Spleen (tissue), 11 donors: ENCODE results near the gene SUSD4. TPM values are rescaled to one million over a fixed set of nuclear protein-coding genes. Genes with fewer than 3 reads are reported as not detected.

ENCODE experiments used
- DNase-seq: peaks from one replicate; pipeline ENCODE4 v3.0.0-alpha.2; 2020
- H3K27ac ChIP-seq, 8 donors: fragments of 200-600 bp; sonication (generic) in 7 of 8; 1 replicate in 4 of 8; 2 replicates in 4 of 8; pipeline versions ENCODE4 v1.5.0 to v1.8.0; 2016 to 2021; ENCODE audit warnings: inconsistent platforms in 4 of 8, mild to moderate bottlenecking in 4 of 8, moderate library complexity in 1 of 8
- H3K27me3 ChIP-seq, 7 donors: fragments of 200-600 bp; sonication (generic) in 6 of 7; replicated peaks in 1 of 7; 1 replicate in 4 of 7; 2 replicates in 3 of 7; pipeline versions ENCODE4 v1.5.0 to v1.8.0; 2016 to 2021; ENCODE audit warnings: inconsistent platforms in 3 of 7, mild to moderate bottlenecking in 1 of 7
- H3K36me3 ChIP-seq, 6 donors: fragments of 200-600 bp; sonication (generic) in 5 of 6; 1 replicate in 4 of 6; 2 replicates in 2 of 6; pipeline versions ENCODE4 v1.5.0 to v1.8.0; 2016 to 2021; ENCODE audit warnings: inconsistent platforms in 2 of 6
- H3K4me1 ChIP-seq, 6 donors: fragments of 200-600 bp; sonication (generic) in 5 of 6; 1 replicate in 3 of 6; 2 replicates in 3 of 6; pipeline versions ENCODE4 v1.5.0 to v1.8.0; 2016 to 2021; ENCODE audit warnings: inconsistent platforms in 3 of 6
- H3K4me3 ChIP-seq, 8 donors: fragments of 200-600 bp; sonication (generic) in 7 of 8; 1 replicate in 4 of 8; 2 replicates in 4 of 8; pipeline versions ENCODE4 v1.5.0 to v1.8.0; 2016 to 2021; ENCODE audit warnings: inconsistent platforms in 4 of 8, mild to moderate bottlenecking in 4 of 8, moderate library complexity in 2 of 8
- H3K9me3 ChIP-seq, 8 donors: fragments of 200-600 bp; sonication (generic) in 7 of 8; 1 replicate in 4 of 8; 2 replicates in 4 of 8; pipeline versions ENCODE4 v1.5.0 to v1.8.0; 2016 to 2021; ENCODE audit warnings: inconsistent platforms in 4 of 8
- POLR2A ChIP-seq, 3 donors: fragments of 450-650 bp; IDR thresholded peaks; one replicate each; pipeline ENCODE4 v1.5.1; 2017; ENCODE audit warnings: antibody characterized with exemption in 3 of 3, mild to moderate bottlenecking in 1 of 3
- POLR2AphosphoS5 ChIP-seq, 3 donors: sonication (generic); formaldehyde crosslinking; IDR thresholded peaks; one replicate each; pipeline ENCODE4 v1.5.1; 2017; ENCODE audit warnings: antibody characterized with exemption in 3 of 3
- WGBS, 5 donors: extraction: QIAGEN DNeasy Blood & Tissue Kit in 3 of 5; methylation state at CpG; one replicate each; pipeline versions ENCODE4 v1.1.5 to v1.1.7; 2013 to 2018; 5-methylcytosine and 5-hydroxymethylcytosine counted together
- intact Hi-C: fragments of 100-400 bp; cut with DNase I; formaldehyde crosslinking; loops from one replicate; pipeline ENCODE4 v1.15.0; 2023; ENCODE audit warnings: low total_unique reads
- polyA plus RNA-seq, 3 donors: library from polyadenylated mRNA; stranded (reverse); fragments of 200-250 nt; gene quantifications; one replicate each; pipeline ENCODE4 v1.2.1, GENCODE V29; 2013
- total RNA-seq, 7 donors: library from RNA; depleted of rRNA in 3 of 7; stranded (reverse); fragments of >200 nt in 3 of 7; fragmentation: NEBNext Ultra II Directional in 4 of 7; extraction: Animal tissue kit (Norgen Biotek cat#: 25700) in 4 of 7; gene quantifications; one replicate each; pipeline versions ENCODE4 v1.1.0 to v1.2.1, GENCODE V29; 2016 to 2021
- TF ChIP-seq, protein P1 (sequence below), 11 experiments: fragments of 200-600 bp in 7 of 11; fragments of 450-650 bp in 4 of 11; sonication (generic) in 4 of 11; IDR thresholded peaks in 8 of 11; conservative IDR thresholded peaks in 3 of 11; 1 replicate in 7 of 11; 2 replicates in 4 of 11; pipeline versions ENCODE4 v1.4.0 to v1.8.0; 2016 to 2021; ENCODE audit warnings: antibody characterized with exemption in 11 of 11, inconsistent platforms in 4 of 11, mild to moderate bottlenecking in 1 of 11
- donor health status: healthy with polysubstance abuse.
- donor health status: DM: no; HTN: no; CAD: no; lungs with moderate emphysema.
- donor health status: DM: no; HTN: no; CAD: no.
- donor health status: Bipolar disorder and iron deficiency.
- donor health status: healthy.
- donor health status: DM: no; HTN: no; CAD: no.
- donor health status: DM: yes; HTN: yes; CAD: no.

Gene SUSD4
- total and polyA plus RNA-seq, 10 donors, result 0.35 to 2.1 (median 0.69) TPM

DNA sequence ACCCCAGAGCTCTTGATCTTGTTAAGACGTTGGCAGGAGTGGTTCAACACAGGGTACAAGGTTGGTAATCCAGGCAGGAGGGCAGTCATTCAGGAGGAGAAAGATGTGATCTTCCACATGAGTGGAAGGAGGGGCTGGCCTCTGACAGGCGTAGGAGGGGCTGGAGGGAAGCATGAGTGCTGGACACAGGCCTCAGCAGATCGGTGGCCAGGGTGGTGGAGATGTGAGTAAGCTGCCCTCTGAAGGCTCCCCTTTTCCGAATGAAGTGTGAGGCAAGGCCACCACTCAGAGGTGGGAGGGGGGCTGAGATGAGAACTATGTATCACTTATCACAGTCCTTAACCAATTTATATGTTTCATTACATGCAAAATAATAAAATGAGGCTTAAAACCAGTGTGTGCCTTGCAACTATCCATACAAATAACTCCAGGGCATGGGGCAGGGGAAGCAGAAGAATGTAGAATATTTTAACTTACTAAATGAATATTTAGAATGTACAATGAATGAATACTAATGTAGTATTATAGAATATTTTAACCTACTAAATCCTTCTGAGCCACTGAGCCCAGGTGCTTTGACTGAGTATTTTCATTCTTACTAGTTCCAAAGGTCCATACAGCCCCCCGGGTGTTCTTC lies 117.4 kb downstream of the SUSD4 start:
- DNase-seq, result no peak
- WGBS, 5 donors, result 60 to 81% (median 78%) methylated on average over 5 of the region's 5 CpGs
- no peak overlapping the region for H3K27ac ChIP-seq

DNA sequence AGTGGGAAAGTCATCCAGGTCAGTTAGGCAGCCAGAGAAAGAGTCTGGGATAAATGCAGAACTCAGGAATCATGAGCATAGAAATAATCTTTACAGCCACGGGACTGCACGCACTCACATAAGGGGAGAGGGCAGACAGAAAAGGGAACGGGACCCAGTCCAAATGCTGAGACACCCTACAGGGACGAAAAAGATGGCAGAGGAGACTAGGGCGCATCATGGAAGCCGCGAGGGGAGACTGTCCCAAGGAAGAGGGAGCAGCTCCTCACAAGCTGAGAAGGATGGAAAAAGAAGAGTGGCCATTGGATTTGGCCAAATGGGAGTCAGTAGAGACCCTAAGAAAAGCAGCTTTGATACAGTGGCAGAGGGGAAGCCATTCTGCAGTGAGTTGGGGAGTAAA lies 118.0 kb downstream of the SUSD4 start:
- TF ChIP-seq, protein P1, sequence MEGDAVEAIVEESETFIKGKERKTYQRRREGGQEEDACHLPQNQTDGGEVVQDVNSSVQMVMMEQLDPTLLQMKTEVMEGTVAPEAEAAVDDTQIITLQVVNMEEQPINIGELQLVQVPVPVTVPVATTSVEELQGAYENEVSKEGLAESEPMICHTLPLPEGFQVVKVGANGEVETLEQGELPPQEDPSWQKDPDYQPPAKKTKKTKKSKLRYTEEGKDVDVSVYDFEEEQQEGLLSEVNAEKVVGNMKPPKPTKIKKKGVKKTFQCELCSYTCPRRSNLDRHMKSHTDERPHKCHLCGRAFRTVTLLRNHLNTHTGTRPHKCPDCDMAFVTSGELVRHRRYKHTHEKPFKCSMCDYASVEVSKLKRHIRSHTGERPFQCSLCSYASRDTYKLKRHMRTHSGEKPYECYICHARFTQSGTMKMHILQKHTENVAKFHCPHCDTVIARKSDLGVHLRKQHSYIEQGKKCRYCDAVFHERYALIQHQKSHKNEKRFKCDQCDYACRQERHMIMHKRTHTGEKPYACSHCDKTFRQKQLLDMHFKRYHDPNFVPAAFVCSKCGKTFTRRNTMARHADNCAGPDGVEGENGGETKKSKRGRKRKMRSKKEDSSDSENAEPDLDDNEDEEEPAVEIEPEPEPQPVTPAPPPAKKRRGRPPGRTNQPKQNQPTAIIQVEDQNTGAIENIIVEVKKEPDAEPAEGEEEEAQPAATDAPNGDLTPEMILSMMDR (IDR thresholded peaks at IDR 0.05 in 8 of 11, conservative IDR thresholded peaks at IDR 0.05 in 3 of 11), result no peak
- TF ChIP-seq POLR2A (IDR thresholded peaks at IDR 0.05) (no peak), POLR2AphosphoS5 (IDR thresholded peaks at IDR 0.05) (no peak)
- Histone ChIP-seq H3K27me3 (peaks cover 0 to 34% (median 0%) of the 10 kb centered on the region in 7 donors), H3K4me3 (no peak overlapping the region), H3K9me3 (no peaks in the 10 kb centered on the region), H3K4me1 (peaks cover 0 to 18% (median 0%) of the 10 kb centered on the region in 6 donors), H3K27ac (no peak overlapping the region), H3K36me3 (no peaks in the 10 kb centered on the region)
- no peak for DNase-seq
- WGBS, 5 donors, result 87 to 96% (median 92%) methylated on average over 7 of the region's 7 CpGs
- intact Hi-C loops, result no loop called here

More for the DNA sequence above, 117.4 kb downstream of the SUSD4 start:
- Histone ChIP-seq H3K9me3 (no peaks in the 10 kb centered on the region), H3K4me1 (peaks cover 0 to 18% (median 0%) of the 10 kb centered on the region in 6 donors), H3K4me3 (no peak overlapping the region), H3K36me3 (no peaks in the 10 kb centered on the region), H3K27me3 (peaks cover 0 to 34% (median 0%) of the 10 kb centered on the region in 7 donors)
- intact Hi-C loops, result no loop called here
- TF ChIP-seq POLR2A (IDR thresholded peaks at IDR 0.05), result no peak

DNA sequence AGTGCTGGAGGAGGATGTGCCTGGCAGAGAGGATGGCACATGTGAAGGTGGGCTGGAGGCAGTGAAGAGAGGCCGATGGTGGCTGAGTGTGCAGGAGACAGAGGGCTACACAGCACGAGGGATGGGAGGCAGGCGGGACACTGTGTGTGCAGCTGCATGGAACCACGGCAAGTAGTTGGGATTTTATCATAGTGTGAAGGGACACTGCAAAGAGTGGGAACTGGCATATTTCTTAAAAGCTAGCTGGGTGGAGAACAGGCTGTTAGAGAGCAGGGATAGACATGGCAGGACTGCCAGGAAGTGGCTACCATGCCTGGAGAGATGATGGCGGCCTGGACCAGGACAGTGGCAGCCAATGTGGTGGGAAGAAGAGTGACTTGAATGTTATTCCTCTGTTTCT lies 118.6 kb downstream of the SUSD4 start:
- intact Hi-C loops, result no loop called here
- Histone ChIP-seq H3K27ac (no peak overlapping the region), H3K27me3 (peaks cover 0 to 34% (median 0%) of the 10 kb centered on the region in 7 donors), H3K4me1 (peaks cover 0 to 18% (median 0%) of the 10 kb centered on the region in 6 donors), H3K36me3 (no peaks in the 10 kb centered on the region), H3K9me3 (no peaks in the 10 kb centered on the region), H3K4me3 (no peak overlapping the region)
- TF ChIP-seq POLR2A (IDR thresholded peaks at IDR 0.05), result no peak
- TF ChIP-seq POLR2AphosphoS5 (IDR thresholded peaks at IDR 0.05), result no peak
- TF ChIP-seq, protein P1 (IDR thresholded peaks at IDR 0.05 in 8 of 11, conservative IDR thresholded peaks at IDR 0.05 in 3 of 11), result no peak
- 81 to 92% (median 88%) methylated on average over 5 of the region's 5 CpGs for WGBS, 5 donors
- DNase-seq, result no peak

DNA sequence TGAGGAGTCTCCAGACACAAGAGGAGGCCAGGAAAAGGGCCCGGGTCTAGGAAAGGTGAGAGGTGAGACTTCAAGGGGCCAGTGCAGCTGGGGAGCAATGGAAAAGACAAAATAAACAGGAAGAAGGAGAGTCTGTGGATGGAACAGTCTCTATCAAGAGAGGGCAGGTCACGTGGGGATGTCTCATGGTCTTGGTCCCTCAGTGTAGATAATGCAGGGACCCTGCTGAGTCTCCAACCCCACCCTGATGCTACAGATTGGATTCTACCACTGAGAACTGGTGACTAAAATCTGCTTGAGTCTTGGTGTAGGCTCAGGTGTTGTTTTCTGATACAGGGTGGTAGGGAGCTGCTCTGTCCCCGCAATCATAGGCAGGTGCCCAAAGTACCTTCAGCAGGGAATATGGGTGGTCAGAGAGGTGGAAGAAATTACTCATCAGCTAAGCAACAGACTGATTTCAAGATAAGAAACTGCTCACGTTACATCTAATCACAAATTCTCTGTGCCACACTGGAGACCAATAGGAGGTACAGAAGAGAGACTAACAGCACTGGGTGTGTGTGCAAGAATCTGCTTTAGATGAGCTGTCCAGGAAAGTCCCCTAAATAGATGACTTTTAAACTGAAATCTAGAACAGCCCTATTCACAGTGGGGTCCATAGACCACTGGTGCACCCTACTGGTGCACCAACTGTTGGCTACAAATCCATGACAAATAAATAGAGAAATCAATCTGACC lies 119.4 kb downstream of the SUSD4 start:
- no peak for DNase-seq
- Histone ChIP-seq H3K36me3 (no peaks in the 10 kb centered on the region), H3K4me1 (peaks cover 0 to 12% (median 0%) of the 10 kb centered on the region in 6 donors), H3K27me3 (peaks cover 0 to 34% (median 0%) of the 10 kb centered on the region in 7 donors), H3K9me3 (no peaks in the 10 kb centered on the region), H3K4me3 (no peak overlapping the region), H3K27ac (no peak overlapping the region)
- TF ChIP-seq, protein P1 (IDR thresholded peaks at IDR 0.05 in 8 of 11, conservative IDR thresholded peaks at IDR 0.05 in 3 of 11), result no peak
- TF ChIP-seq POLR2AphosphoS5 (IDR thresholded peaks at IDR 0.05) (no peak), POLR2A (IDR thresholded peaks at IDR 0.05) (no peak)
- 60 to 74% (median 70%) methylated on average over 4 of the region's 4 CpGs for WGBS, 5 donors
- intact Hi-C loops, result no loop called here
